BLaER1 (cell line): Measurements from ENCODE around the gene DPEP1.
"Not testable (repeated sequence)": the region's sequence is repeated elsewhere in the genome, so short reads cannot be mapped to it uniquely, and the experiment has no call there.

Experiments
- H3K27ac ChIP-seq: shearing (Covaris generic); formaldehyde crosslinking; 2 replicates; pipeline ENCODE4 v1.8.1; 2022
- H3K27me3 ChIP-seq: shearing (Covaris generic); formaldehyde crosslinking; 2 replicates; pipeline ENCODE4 v1.8.1; 2022
- H3K36me3 ChIP-seq: shearing (Covaris generic); formaldehyde crosslinking; 2 replicates; pipeline ENCODE4 v1.8.1; 2022
- H3K4me1 ChIP-seq: shearing (Covaris generic); formaldehyde crosslinking; 2 replicates; pipeline ENCODE4 v1.8.1; 2022
- H3K4me2 ChIP-seq: shearing (Covaris generic); formaldehyde crosslinking; 2 replicates; pipeline ENCODE4 v1.8.1; 2022
- H3K4me3 ChIP-seq: shearing (Covaris generic); formaldehyde crosslinking; 2 replicates; pipeline ENCODE4 v1.8.1; 2022
- H3K9ac ChIP-seq: shearing (Covaris generic); formaldehyde crosslinking; 2 replicates; pipeline ENCODE4 v1.8.1; 2022
- H3K9me3 ChIP-seq: shearing (Covaris generic); formaldehyde crosslinking; 2 replicates; pipeline ENCODE4 v1.8.1; 2022
- H4K20me1 ChIP-seq: shearing (Covaris generic); formaldehyde crosslinking; 2 replicates; pipeline ENCODE4 v1.8.1; 2022
- Cebpa-rat ChIP-seq: shearing (Covaris generic); IDR thresholded peaks from 2 replicates; pipeline ENCODE4 v1.8.1; 2022

DPEP1 gene

GRCh38 chr16:89629827-89630610, 16.6 kb downstream of the DPEP1 start:
- peaks cover 8% of the 10 kb centered on the region; the same call in 1 of the 2 replicates for H3K36me3 ChIP-seq
- peaks cover 11% of the 10 kb centered on the region; the same call in 1 of the 2 replicates for H3K9me3 ChIP-seq
- peak overlapping the region; percentile 37; the same call in 1 of the 2 replicates for H3K4me2 ChIP-seq
- H3K27ac ChIP-seq, result no peak overlapping the region
- no peak overlapping the region for H3K9ac ChIP-seq
- peaks cover 7% of the 10 kb centered on the region; the same call in 1 of the 2 replicates for H4K20me1 ChIP-seq
- H3K4me3 ChIP-seq, result no peak overlapping the region
- peaks cover 28% of the 10 kb centered on the region for H3K4me1 ChIP-seq
- TF ChIP-seq Cebpa-rat, result no peak
- no peaks in the 10 kb centered on the region for H3K27me3 ChIP-seq

- no peak for TF ChIP-seq Cebpa-rat
These were observed 19.7 kb downstream of the DPEP1 start for GRCh38 chr16:89633064-89633631.

GRCh38 chr16:89634463-89635385, 21.3 kb downstream of the DPEP1 start:
- H3K27me3 ChIP-seq, H3K27ac ChIP-seq, H3K9ac ChIP-seq, H3K4me3 ChIP-seq: not testable (repeated sequence)
- Histone ChIP-seq H3K36me3 (peaks cover 16% of the 10 kb centered on the region; the same call in 1 of the 2 replicates), H3K4me2 (peak overlapping the region; percentile 51; the same call in 1 of the 2 replicates), H3K4me1 (peaks cover 60% of the 10 kb centered on the region), H3K9me3 (peaks cover 10% of the 10 kb centered on the region; the same call in 1 of the 2 replicates), H4K20me1 (peaks cover 27% of the 10 kb centered on the region; the same call in 1 of the 2 replicates)

More at GRCh38 chr16:89633064-89633631, 19.7 kb downstream of the DPEP1 start:
- Histone ChIP-seq H3K36me3 (peaks cover 15% of the 10 kb centered on the region; the same call in 1 of the 2 replicates), H3K4me1 (peaks cover 56% of the 10 kb centered on the region), H3K9ac (no peak overlapping the region), H3K4me2 (peak overlapping the region; percentile 51; the same call in 1 of the 2 replicates), H4K20me1 (peaks cover 30% of the 10 kb centered on the region; the same call in 1 of the 2 replicates), H3K27me3 (no peaks in the 10 kb centered on the region), H3K4me3 (no peak overlapping the region), H3K9me3 (peaks cover 11% of the 10 kb centered on the region; the same call in 1 of the 2 replicates), H3K27ac (no peak overlapping the region)

GRCh38 chr16:89636663-89637062, 23.2 kb downstream of the DPEP1 start:
- Histone ChIP-seq H4K20me1 (peaks cover 22% of the 10 kb centered on the region; the same call in 1 of the 2 replicates), H3K27ac (0 out of 2 replicates have a peak overlapping the region, but pooled peaks have one; percentile 35), H3K4me2 (peak overlapping the region; percentile 92), H3K27me3 (no peaks in the 10 kb centered on the region), H3K36me3 (peaks cover 16% of the 10 kb centered on the region; the same call in 1 of the 2 replicates), H3K9ac (no peak overlapping the region), H3K9me3 (peaks cover 7% of the 10 kb centered on the region; the same call in 1 of the 2 replicates), H3K4me3 (peak overlapping the region; percentile 25; the same call in 1 of the 2 replicates), H3K4me1 (peaks cover 73% of the 10 kb centered on the region)
- TF ChIP-seq Cebpa-rat, result no peak

GRCh38 chr16:89637379-89637778, 23.9 kb downstream of the DPEP1 start:
- H3K4me2 ChIP-seq, result peak overlapping the region; percentile 92

GRCh38 chr16:89638455-89638854, 25.0 kb downstream of the DPEP1 start:
- Histone ChIP-seq H3K27ac (no peak overlapping the region), H3K9me3 (peaks cover 7% of the 10 kb centered on the region; the same call in 1 of the 2 replicates), H3K27me3 (no peaks in the 10 kb centered on the region), H3K4me3 (no peak overlapping the region), H3K4me2 (peak overlapping the region; percentile 92; the same call in 1 of the 2 replicates), H3K9ac (no peak overlapping the region), H3K36me3 (peaks cover 16% of the 10 kb centered on the region), H3K4me1 (peaks cover 81% of the 10 kb centered on the region), H4K20me1 (peaks cover 22% of the 10 kb centered on the region; the same call in 1 of the 2 replicates)
- no peak for TF ChIP-seq Cebpa-rat

More at GRCh38 chr16:89637379-89637778, 23.9 kb downstream of the DPEP1 start:
- H3K9me3 ChIP-seq, result peaks cover 7% of the 10 kb centered on the region; the same call in 1 of the 2 replicates
- no peak overlapping the region for H3K9ac ChIP-seq
- H3K27me3 ChIP-seq, result no peaks in the 10 kb centered on the region
- H3K36me3 ChIP-seq, result peaks cover 16% of the 10 kb centered on the region; the same call in 1 of the 2 replicates
- TF ChIP-seq Cebpa-rat, result no peak
- H3K27ac ChIP-seq, result no peak overlapping the region
- peaks cover 81% of the 10 kb centered on the region for H3K4me1 ChIP-seq
- H4K20me1 ChIP-seq, result peaks cover 22% of the 10 kb centered on the region; the same call in 1 of the 2 replicates
- H3K4me3 ChIP-seq, result no peak overlapping the region

- Histone ChIP-seq H3K4me2 (peak overlapping the region; percentile 95), H3K36me3 (peaks cover 23% of the 10 kb centered on the region), H3K9me3 (peaks cover 5% of the 10 kb centered on the region; the same call in 1 of the 2 replicates), H3K4me1 (peaks cover 73% of the 10 kb centered on the region), H3K27ac (peak overlapping the region; percentile 80; the same call in 1 of the 2 replicates), H3K9ac (peak overlapping the region; percentile 73; the same call in 1 of the 2 replicates), H3K27me3 (no peaks in the 10 kb centered on the region), H3K4me3 (no peak overlapping the region), H4K20me1 (peaks cover 22% of the 10 kb centered on the region; the same call in 1 of the 2 replicates)
- no peak for TF ChIP-seq Cebpa-rat
These were observed 25.9 kb downstream of the DPEP1 start for GRCh38 chr16:89639385-89639784.

GRCh38 chr16:89641458-89642119, 28.1 kb downstream of the DPEP1 start:
- H3K27me3 ChIP-seq, result no peaks in the 10 kb centered on the region
- H3K36me3 ChIP-seq, result peaks cover 45% of the 10 kb centered on the region
- 0 out of 2 replicates have a peak overlapping the region, but pooled peaks have one; percentile 60 for H3K27ac ChIP-seq
- H3K4me3 ChIP-seq, result peak overlapping the region; percentile 56; the same call in 1 of the 2 replicates
- H3K4me2 ChIP-seq, result peak overlapping the region; percentile 95
- peaks cover 10% of the 10 kb centered on the region; the same call in 1 of the 2 replicates for H4K20me1 ChIP-seq
- no peak for TF ChIP-seq Cebpa-rat
- H3K4me1 ChIP-seq, result peaks cover 59% of the 10 kb centered on the region
- no peaks in the 10 kb centered on the region for H3K9me3 ChIP-seq
- no peak overlapping the region for H3K9ac ChIP-seq
